Upper lobe of left lung (tissue), 6 donors: Measurements from ENCODE around the gene ROBO1. TPM values are rescaled to one million over a fixed set of nuclear protein-coding genes. Genes with fewer than 3 reads are reported as not detected.

Source experiments
- ATAC-seq, 2 donors: fragments of 200-7000 bp; cut with Tn5 transposase; one replicate each; pipeline ENCODE4 v1.9.1; 2022; ENCODE audit warnings: mild to moderate bottlenecking in 2 of 2, moderate library complexity in 2 of 2; ENCODE audit not compliant: low FRiP score in 2 of 2
- DNase-seq, 2 donors: peaks; one replicate each; pipeline ENCODE4 v3.0.0-alpha.2; 2019 to 2020
- H3K27ac ChIP-seq, 4 donors: fragments of 200-600 bp; sonication (generic); one replicate each; pipeline ENCODE4 v1.5.1; 2016 to 2019
- H3K27me3 ChIP-seq, 4 donors: fragments of 200-600 bp; sonication (generic); one replicate each; pipeline ENCODE4 v1.5.1; 2017 to 2019
- H3K36me3 ChIP-seq, 4 donors: fragments of 200-600 bp; sonication (generic); one replicate each; pipeline ENCODE4 v1.5.1; 2016 to 2019
- H3K4me1 ChIP-seq, 4 donors: fragments of 200-600 bp; sonication (generic); one replicate each; pipeline ENCODE4 v1.5.1; 2018 to 2019
- H3K4me3 ChIP-seq, 4 donors: fragments of 200-600 bp; sonication (generic); one replicate each; pipeline ENCODE4 v1.5.1; 2017 to 2019; ENCODE audit warnings: mild to moderate bottlenecking in 2 of 4, moderate library complexity in 1 of 4
- H3K9me3 ChIP-seq, 4 donors: fragments of 200-600 bp; sonication (generic); one replicate each; pipeline ENCODE4 v1.5.1; 2018 to 2019
- CTCF ChIP-seq, 6 experiments: fragments of 450-650 bp in 4 of 6; fragments of 200-600 bp in 2 of 6; sonication (generic) in 2 of 6; IDR thresholded peaks; one replicate each; pipeline ENCODE4 v1.5.1; 2016 to 2019; ENCODE audit warnings: antibody characterized with exemption in 6 of 6
- EP300 ChIP-seq, 4 donors: sonication (generic); formaldehyde crosslinking; IDR thresholded peaks; one replicate each; pipeline ENCODE4 v1.5.1; 2017; ENCODE audit warnings: antibody characterized with exemption in 4 of 4, control low read depth in 2 of 4
- POLR2A ChIP-seq, 4 donors: fragments of 450-650 bp; IDR thresholded peaks; one replicate each; pipeline ENCODE4 v1.5.1; 2016 to 2017; ENCODE audit warnings: antibody characterized with exemption in 4 of 4, mild to moderate bottlenecking in 2 of 4
- POLR2AphosphoS5 ChIP-seq, 2 donors: sonication (generic); formaldehyde crosslinking; IDR thresholded peaks; one replicate each; pipeline ENCODE4 v1.5.1; 2017; ENCODE audit warnings: antibody characterized with exemption in 2 of 2
- WGBS, 2 donors: methylation state at CpG; one replicate each; pipeline ENCODE4 v1.1.5; 2017 to 2018; 5-methylcytosine and 5-hydroxymethylcytosine counted together
- total RNA-seq, 6 donors: library from RNA; depleted of rRNA in 4 of 6; stranded (reverse); fragments of >200 nt in 4 of 6; gene quantifications; one replicate each; pipeline versions ENCODE4 v1.1.0 to v1.2.1, GENCODE V29; 2016 to 2021
- donor health status: DM: no; HTN: no; CAD: no; lungs with moderate emphysema.
- donor health status: DM: no; HTN: yes; CAD: no; lungs with severe emphysema.

Gene ROBO1
- total RNA-seq, 6 donors from 2014 or later: 10.5 to 29.0 (median 18.0) TPM

DNA sequence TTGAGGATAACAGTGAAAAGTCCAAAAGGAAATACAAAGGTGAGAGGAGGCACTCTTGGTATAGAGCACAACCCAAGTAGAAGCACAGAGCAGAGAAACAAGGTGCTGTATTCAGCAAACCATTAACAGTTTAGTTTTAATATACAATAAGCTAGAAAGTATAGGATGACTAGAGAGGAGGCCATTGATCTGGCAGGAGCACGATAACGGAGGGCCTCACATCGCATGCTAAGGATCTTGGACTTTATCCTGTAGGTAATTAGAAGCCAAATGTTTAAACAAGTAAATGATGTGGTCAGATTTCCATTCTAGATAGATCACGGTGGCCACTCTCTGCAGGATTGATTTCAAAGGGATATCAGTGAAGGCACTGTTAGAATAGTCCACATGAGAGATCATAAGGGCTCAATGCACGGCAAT, 935.0 kb downstream of the ROBO1 start:
- no peaks in the 10 kb centered on the region for H3K4me1 ChIP-seq
- ATAC-seq (no peak), DNase-seq (no peak)
- H3K36me3 ChIP-seq: no peaks in the 10 kb centered on the region
- 93 to 94% methylated on average over 5 of the region's 5 CpGs for WGBS, 2 donors
- TF ChIP-seq CTCF (IDR thresholded peaks at IDR 0.05): no peak
- no peaks in the 10 kb centered on the region for H3K9me3 ChIP-seq
- H3K27ac ChIP-seq: no peak overlapping the region
- no peaks in the 10 kb centered on the region for H3K27me3 ChIP-seq
- no peak overlapping the region for H3K4me3 ChIP-seq

- 76 to 87% methylated on average over 1 of the region's 1 CpG for WGBS, 2 donors
- no peaks in the 10 kb centered on the region for H3K4me1 ChIP-seq
- H3K9me3 ChIP-seq: no peaks in the 10 kb centered on the region
- DNase-seq (no peak), ATAC-seq (no peak)
- no peak overlapping the region for H3K4me3 ChIP-seq
- no peak for TF ChIP-seq CTCF (IDR thresholded peaks at IDR 0.05)
- TF ChIP-seq POLR2AphosphoS5 (IDR thresholded peaks at IDR 0.05): no peak
- TF ChIP-seq EP300 (IDR thresholded peaks at IDR 0.05): no peak
- no peak for TF ChIP-seq POLR2A (IDR thresholded peaks at IDR 0.05)
- no peak overlapping the region for H3K27ac ChIP-seq
- H3K27me3 ChIP-seq: no peaks in the 10 kb centered on the region
- no peaks in the 10 kb centered on the region for H3K36me3 ChIP-seq
Observed at GRCh38 chr3:78831446-78831972, 936.3 kb downstream of the ROBO1 start.

GRCh38 chr3:78830470-78830869, 937.3 kb downstream of the ROBO1 start:
- no peak overlapping the region for H3K4me3 ChIP-seq
- H3K27me3 ChIP-seq: no peaks in the 10 kb centered on the region
- no peak for ATAC-seq
- no peaks in the 10 kb centered on the region for H3K4me1 ChIP-seq
- no peaks in the 10 kb centered on the region for H3K9me3 ChIP-seq
- H3K27ac ChIP-seq: no peak overlapping the region
- H3K36me3 ChIP-seq: no peaks in the 10 kb centered on the region
- TF ChIP-seq EP300 (IDR thresholded peaks at IDR 0.05) (no peak), POLR2AphosphoS5 (IDR thresholded peaks at IDR 0.05) (no peak), CTCF (IDR thresholded peaks at IDR 0.05) (no peak), POLR2A (IDR thresholded peaks at IDR 0.05) (no peak)
- WGBS, 2 donors: 68 to 73% methylated on average over 5 of the region's 5 CpGs
- DNase-seq: no peak

GRCh38 chr3:78827618-78828017, 940.2 kb downstream of the ROBO1 start:
- DNase-seq: no peak
- Histone ChIP-seq H3K4me3 (no peak overlapping the region), H3K4me1 (peaks cover 0 to 3% (median 0%) of the 10 kb centered on the region in 4 donors), H3K27me3 (no peaks in the 10 kb centered on the region), H3K9me3 (no peaks in the 10 kb centered on the region), H3K27ac (no peak overlapping the region), H3K36me3 (no peaks in the 10 kb centered on the region)
- no peak for ATAC-seq
- WGBS, 2 donors: 92 to 97% methylated on average over 4 of the region's 4 CpGs
- no peak for TF ChIP-seq POLR2AphosphoS5 (IDR thresholded peaks at IDR 0.05)
- no peak for TF ChIP-seq EP300 (IDR thresholded peaks at IDR 0.05)
- no peak for TF ChIP-seq POLR2A (IDR thresholded peaks at IDR 0.05)

GRCh38 chr3:78825858-78826215, 942.0 kb downstream of the ROBO1 start:
- Histone ChIP-seq H3K27me3 (no peaks in the 10 kb centered on the region), H3K4me3 (no peak overlapping the region), H3K4me1 (peaks cover 0 to 3% (median 0%) of the 10 kb centered on the region in 4 donors), H3K9me3 (no peaks in the 10 kb centered on the region), H3K36me3 (no peaks in the 10 kb centered on the region), H3K27ac (no peak overlapping the region)
- no peak for TF ChIP-seq POLR2AphosphoS5 (IDR thresholded peaks at IDR 0.05)
- TF ChIP-seq POLR2A (IDR thresholded peaks at IDR 0.05): no peak
- no peak for TF ChIP-seq EP300 (IDR thresholded peaks at IDR 0.05)
- TF ChIP-seq CTCF (IDR thresholded peaks at IDR 0.05): no peak
- DNase-seq (no peak), ATAC-seq (no peak)
